Islet of Langerhans (tissue), 1 donor: ENCODE results near the gene CARNS1.
"Not testable (repeated sequence)": the region's sequence is repeated elsewhere in the genome, so short reads cannot be mapped to it uniquely, and the experiment has no call there.

Experiments
- FAIRE-seq: peaks from one replicate; lab custom pipeline; 2011; peaks lifted over from hg19 to GRCh38; lab: Jason Lieb, UNC

Gene CARNS1

DNA sequence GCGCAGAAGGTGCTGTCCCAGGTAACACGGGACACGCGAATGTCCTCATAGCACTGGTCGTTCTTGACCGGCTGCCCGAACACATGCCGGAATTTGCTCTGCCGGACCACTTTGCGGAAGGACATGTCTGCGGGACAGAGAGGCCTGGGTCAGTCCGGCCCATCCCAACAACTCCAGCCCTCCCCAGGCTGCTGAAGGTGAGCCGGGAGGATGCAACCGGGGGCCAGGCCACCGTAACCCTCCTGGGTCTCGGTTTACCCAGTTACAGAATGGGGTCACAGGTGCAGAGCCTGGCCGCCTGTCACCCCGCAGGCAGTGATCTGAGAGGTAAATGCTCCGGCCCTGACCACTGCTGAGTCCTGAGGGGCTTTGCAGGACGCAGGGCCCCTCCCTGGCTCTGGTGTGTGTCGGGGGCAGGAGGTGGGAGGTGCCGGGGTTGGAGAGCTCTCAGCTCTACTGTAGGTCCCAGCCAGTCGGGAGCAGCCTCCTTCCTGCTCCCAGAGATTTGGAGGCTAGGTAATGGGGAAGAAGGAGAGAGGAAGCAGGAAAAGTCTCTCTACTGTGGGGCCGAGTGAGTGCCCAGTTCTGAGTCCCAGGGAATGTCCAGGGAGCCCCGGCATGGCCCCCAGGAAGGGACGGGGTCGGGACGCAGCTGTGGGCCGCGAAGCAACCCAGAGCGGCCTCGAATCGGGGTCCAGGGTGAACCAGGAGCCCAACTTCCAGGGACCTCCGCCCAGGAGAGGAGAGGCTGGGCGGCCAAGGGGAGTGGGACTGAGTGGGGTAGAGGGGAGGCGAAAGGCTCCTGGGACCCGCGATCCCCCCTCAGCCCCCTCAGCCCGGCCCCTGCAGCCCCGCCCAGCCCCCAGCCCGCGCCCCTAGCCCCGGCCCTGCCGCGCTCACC is 27.3 kb downstream of the CARNS1 start:
- FAIRE-seq: no peak

DNA sequence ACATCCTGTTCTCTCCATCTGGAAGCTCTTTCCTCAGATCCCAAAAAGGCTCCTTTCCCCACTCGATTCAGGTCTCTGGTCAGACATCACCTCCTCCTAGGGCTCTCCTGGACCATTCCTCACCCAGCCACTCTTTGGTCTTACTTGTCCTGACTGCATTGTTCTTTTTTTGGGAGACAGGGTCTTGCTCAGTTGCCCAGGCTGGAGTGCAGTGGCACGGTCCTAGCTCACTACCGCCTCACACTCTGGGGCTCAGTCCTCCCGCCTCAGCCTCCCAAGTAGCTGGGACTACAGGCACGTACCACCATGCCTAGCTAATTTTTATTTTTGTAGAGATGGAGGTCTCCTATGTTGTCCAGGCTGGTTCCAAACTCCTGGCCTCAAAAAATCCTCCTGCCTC is 30.0 kb downstream of the CARNS1 start:
- FAIRE-seq: no peak

DNA sequence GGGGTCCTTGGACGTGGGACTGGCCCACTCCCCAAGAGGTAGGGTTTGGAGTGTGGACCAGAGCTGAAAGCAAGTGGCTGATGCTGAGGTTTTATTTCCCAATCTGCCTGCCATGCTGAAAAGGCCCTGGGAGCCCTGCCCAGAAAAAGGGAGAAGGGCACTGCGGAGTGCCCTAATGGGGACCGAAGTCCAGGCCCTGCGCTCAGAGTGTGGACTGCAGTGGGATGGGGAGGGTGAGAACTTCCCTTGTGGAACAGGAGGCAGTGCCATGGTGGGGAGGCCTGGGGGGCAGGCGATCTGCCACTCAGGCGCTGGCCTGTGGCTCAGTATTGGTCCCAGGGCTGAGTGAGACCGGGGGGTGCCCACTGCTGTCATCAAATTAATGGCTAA is 32.7 kb downstream of the CARNS1 start:
- FAIRE-seq: no peak

DNA sequence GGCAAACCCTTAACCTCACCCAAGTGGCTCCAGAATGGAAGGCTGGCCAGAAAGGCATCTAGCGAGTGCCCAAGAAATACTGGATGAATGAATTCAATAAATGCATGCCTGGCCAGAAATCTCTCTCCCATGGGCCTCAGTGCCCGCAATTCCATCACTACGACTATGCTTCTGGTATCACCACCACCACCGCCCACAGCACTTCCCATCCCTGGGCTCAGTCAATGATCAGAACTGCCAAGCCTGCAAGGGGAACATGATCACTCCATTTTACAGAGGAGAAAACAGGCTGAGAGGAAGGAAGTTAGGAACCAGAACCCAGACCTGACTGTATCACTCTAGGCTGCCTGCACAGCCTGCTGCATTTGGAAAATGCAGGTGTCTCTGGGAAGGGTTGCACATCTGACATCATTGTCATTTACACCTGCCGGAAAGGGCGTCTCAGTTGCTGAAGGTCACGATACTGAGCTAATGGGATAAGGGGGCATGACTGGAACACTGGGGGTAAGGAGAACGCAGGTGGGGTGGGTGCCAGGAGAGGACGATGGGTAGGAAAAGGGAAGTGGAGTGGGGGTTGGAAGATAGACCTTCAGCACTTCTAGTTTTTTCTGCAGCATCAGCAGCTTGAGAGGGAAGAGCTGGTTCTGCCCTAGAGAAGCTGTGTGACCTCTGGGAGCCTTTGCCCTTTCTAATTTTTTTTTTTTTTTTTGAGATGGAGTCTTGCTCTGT is 33.8 kb downstream of the CARNS1 start:
- no peak for FAIRE-seq

DNA sequence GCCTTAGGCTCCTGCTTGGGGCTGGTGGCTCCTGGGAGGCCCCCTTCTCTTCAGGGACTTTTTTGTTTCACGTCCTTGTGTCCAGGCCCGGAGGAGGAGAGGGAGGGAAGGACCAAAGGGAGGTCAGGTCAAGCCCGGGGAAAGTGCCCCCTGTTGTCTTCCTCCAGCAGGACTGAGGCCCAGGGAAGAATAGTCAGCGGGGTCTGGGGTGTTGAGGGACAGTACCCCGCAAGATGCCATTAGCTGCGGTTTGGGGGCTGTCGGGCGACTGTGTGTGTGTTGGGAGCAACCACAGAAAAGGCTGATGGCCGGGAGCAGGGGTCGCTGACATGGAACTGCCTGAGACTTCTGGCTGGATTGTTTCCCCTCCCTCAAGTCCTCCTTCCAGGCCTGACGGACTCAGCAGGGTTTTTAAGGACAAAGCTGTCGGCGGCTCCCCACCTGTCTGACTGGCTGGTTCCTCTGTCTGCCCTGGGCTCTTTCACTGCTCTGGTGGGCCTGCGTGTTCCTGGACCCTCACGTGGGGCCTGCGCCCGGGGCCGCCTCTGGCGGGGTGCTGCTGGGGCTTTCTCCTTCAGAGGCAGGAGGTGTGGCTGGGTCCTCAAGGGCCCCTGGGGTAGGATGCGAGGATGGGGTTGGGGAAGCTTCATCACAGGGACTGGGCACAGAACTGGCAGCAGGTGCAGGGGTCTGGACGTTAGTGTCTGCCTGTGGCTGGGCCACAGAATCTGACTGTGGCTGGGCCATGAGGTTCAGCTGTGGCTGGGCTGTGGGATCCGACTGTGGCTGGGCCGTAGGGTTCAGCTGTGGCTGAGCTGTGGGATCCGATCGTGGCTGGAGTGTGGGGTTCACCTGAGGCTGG is 35.5 kb downstream of the CARNS1 start:
- FAIRE-seq: no peak

DNA sequence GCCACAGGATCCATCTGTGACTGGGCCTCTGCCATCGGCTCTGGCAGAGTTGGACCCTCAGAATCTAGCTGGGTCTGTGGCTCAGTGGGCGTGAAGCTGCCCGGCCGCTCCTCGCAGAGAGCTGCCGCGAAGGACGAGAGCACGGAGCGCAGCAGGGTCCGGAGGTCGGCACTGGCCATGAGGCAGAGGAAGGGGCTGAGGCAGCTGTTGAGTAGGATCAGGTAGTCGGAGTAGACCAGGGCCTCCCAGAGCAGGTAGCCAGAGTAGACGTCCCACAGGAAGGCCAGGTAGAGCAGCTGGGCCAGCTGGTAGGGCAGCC is 36.1 kb downstream of the CARNS1 start:
- no peak for FAIRE-seq

DNA sequence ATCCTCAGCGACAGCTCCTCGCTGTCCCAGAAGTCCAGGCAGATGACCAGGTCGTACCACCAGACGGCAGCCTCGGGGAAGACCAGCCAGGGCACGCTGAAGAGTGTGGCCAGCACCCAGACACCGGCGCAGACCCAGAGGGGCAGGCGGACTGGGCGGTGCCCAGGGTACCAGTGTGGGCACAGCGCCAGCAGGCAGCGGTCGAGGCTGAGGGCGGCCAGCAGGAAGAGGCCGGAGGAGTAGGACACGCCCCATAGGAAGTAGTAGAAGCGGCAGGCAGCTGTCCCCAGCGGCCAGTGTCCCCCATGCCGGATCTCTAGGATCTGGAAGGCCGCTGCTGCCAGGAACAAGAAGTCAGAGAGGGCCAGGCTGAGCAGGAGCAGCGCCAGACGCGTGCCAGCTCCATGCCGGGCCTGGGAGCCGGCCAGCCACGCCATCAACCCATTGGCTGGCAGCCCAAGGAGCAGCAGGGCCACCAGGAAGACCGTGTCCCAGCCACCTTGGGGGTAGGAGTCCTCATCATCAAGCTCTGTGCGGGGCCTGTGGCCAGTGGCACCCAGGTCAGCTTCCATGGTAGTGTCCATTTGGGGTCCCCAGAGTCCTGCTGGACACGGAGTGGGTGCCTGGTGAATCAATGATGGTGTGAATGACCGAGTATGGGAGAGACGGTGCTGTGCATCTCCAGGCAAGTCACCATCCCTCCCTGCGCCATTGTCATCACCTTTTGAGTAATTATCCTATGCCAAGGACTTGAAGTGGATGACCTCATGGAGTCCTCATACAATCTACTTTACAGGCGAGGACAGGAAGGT is 36.9 kb downstream of the CARNS1 start, which contains the start of gene GPR152:
Gene GPR152, minus strand, starts transcription at position 589 of the 812 bp plus-strand sequence. Its CDS starts 5 bp downstream, at position 584.
- no peak for FAIRE-seq

DNA sequence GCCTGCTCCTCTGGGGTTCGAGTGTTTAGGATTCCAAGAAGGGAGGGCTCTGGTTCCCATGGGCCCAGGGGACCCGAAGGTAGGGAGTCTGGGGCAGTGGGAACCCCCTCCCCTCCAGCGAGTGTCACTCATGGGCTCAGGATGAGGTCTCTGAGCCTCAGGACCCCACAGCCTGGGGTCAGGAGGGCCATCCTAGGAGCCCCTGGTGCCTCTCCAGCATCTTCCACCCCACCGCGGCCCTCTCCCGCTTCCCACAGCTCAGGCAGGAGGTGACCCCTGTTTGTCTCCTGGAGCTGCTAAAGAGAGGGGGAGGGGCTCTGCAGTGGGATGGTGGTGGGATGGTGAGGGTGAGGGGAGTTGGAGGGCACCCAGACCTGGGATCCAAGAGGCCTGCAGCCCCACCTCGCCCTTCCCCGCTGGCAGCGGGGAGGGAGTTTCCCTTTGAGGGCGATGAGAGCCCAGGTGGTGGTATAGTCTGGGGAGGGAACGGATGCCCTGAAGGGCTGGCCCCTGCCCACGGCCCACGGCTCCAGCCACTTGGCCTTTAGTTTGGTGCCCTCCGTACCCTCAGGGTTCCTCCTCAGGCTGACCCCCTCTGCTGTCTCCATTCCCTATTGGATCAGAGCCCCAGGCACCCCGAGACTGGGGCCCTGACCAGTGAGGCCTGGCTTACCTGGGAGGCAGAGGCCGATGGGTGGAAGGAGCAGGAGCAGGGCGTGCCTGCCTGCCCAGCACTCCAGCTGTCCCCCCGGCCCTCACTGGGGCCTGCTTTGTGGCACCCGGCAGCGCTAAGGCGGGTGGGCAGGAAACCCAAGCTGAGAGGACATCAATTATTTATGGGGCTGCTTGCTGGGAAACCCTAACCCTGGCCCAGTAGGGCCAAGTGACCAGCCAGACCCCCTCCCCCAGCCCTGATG is 38.6 kb downstream of the CARNS1 start:
- no peak for FAIRE-seq

DNA sequence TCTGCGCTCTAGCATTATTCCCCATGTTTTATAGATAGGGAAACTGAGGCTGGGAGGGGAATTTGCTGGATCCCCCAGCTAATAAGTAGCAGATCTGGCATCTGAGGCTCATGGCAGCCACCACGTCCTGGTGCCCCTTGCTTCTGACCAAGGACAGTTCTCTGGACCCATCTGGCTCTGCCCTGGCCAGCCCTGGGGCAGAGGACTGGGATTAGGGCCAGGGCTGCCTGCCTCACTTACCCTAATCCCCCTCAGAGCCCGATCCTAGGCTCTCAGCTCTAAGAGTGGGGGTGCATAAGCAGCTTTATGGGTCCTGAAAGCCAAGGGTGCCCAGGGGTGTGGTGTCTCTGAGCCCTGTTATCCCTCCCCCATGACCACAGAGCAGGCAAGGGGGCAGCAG is 39.6 kb downstream of the CARNS1 start, which contains the start of gene CABP4:
Gene CABP4, plus strand, starts transcription at position 301 of the 400 bp plus-strand sequence. Its CDS starts 70 bp downstream, at position 371.
- FAIRE-seq: no peak

DNA sequence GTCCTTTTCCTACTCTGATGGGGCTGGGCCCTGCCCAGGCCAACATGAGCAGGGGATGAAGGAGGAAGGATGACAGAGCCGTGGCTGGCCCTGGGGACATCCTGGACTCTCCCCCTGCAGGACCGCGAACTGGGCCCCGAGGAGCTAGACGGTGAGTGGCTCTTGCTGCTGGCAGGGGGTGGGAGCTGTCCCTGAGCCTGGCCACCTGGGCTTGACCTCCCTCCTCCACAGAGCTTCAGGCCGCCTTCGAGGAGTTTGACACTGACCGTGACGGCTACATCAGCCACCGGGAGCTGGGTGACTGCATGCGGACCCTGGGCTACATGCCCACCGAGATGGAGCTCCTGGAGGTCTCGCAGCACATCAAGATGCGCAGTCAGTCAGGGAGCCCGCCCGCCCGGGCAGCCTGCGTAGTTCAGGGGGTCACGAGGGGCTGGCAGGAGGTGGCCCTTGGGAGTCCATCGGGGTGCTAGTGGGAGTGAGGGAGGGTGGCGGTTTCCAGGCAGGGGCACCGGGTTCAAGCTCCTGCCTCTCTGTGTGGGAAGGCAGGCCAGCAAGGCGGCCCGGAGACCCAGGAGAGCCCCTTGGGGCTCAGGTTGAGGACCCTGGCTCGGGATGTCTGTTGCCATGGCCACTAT is 40.7 kb downstream of the CARNS1 start:
- no peak for FAIRE-seq

DNA sequence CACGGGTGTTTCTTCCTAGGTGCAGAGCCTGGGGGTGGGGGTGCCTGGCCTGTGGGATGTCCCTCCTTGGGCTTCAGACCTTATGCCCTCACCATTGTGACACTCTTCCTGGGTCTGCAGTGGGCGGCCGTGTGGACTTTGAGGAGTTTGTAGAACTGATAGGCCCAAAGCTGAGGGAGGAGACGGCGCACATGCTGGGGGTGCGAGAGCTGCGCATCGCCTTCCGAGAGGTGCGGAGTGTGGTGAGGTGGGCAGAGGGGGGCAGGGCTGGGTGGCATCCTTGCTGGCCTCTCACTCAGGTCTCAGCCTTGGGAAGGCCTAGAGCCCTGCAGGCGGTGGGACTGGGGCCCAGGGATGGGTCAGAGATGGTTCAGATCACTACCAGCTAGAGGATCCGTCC is 42.0 kb downstream of the CARNS1 start:
- no peak for FAIRE-seq

DNA sequence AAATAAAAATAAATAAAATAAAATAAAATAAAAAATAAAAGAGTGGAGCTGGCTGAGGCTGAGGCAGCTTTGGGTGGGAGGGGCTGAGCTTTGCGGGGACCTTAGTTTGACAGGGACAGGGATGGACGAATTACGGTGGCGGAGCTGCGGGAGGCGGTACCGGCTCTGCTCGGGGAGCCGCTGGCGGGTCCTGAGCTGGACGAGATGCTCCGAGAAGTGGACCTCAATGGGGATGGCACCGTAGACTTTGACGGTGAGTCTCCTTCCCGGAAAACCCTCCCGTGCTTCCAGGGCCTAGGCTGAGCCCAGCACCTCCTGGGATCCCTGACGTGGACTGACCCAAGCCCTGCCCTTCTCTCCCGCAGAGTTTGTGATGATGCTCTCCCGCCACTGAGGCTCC is 42.8 kb downstream of the CARNS1 start:
- no peak for FAIRE-seq

DNA sequence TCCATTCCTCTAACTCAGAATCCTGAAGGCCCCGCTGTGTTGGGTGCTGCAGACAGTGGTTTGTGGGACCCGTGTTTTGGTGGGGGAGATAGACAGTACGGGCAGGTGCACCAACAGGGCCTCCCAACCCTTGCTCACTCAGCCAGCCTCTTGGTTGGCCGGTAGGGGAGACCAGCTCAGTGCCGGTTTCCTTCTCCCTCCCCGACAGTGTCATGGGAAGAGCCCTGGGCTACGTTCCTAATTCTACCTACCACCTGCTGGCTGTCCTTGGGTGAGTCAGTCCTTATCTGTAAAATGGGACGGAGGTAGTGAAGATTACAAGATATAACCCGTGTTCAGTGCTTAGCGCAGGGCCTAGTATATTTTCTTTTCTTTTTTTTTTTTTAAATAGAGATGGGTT is 47.7 kb downstream of the CARNS1 start:
- no peak for FAIRE-seq

DNA sequence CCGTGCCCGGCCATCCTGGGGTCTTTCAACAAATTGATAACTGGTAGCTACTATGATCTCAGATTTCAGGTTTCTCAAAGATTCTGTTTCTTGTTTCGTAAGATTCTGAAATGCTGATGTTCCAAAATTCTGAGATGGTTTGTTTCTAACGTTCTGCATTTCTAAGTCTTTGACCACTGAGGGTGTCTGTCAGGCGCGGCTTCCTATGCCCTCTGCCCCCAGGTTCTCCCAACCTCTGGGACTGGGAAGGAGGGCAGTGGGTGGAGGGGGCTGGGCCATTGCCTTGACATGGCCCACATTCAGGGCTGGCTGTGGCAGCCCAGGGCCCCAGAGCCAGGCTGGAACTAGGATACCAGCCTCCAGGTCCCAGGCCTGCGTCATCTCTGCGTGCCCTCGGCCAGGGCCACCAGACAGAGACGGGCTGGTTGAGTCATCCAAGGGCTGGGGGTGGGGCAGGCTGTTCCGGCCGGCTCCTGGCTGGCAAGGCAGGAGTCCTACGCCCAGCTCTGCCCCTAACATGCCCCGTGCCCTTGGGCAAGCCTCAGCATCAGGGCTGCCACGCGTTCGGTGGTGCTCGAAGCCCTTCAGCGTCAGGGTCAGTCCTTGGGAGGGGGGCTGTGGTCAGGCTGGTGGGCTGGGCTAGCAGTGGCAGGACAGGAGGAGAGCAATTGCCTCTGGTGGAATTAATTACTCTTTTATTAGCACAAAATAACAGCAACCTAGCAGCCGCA is 48.4 kb downstream of the CARNS1 start:
- no peak for FAIRE-seq

DNA sequence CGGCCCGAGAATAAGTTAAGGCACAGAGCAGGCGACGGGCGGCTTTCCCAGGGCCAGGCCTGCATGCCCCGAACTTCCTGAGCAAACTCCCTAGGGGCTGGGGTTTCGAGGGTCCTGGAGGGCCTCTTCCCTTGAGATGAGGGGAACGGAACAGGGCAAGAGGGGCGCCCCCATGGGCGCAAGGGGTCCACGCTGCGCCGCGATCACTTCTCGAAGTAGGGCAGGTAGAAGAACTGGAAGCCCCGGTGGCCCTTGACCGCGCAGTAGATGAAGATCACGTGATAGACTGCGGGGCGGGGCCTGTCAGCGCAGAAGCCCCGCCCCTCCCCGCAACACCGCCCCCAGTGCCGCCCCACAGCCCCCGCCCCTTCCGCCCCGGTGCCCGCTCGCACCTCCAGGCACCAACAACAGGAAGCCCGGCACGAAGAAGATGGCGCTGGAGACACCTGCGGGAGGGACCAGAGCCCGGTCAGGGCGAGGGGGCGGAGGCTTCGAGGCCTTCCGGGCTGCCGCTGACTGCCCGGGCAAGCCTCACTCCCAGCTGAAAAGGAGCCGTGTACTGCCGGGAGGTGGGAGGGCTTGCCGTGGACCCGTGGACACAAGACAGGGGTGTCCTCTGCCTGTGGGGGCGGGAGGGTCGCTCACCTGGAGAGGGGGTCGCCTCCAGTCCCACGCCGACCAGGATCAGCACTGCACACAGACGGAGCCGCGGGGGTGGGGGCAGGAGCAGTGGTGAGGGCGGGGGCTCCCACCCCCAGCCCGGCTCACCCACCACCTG is 49.1 kb downstream of the CARNS1 start:
- no peak for FAIRE-seq

DNA sequence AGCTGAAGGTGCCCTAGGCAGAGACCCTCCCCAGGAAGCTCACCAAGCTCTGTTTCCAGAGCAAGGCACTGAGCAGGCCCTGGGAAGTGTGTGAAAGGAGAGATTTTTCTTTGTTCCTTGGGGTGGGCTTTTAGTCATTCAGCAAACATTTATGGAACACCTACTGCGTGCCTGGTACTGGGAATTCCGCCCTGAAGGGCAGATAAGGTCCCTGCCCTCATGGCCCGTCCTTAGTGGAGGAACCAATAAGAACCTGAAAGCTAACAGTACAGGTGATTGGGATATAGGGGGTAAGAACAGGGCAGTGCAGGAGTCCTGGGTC is 49.7 kb downstream of the CARNS1 start:
- FAIRE-seq: no peak

DNA sequence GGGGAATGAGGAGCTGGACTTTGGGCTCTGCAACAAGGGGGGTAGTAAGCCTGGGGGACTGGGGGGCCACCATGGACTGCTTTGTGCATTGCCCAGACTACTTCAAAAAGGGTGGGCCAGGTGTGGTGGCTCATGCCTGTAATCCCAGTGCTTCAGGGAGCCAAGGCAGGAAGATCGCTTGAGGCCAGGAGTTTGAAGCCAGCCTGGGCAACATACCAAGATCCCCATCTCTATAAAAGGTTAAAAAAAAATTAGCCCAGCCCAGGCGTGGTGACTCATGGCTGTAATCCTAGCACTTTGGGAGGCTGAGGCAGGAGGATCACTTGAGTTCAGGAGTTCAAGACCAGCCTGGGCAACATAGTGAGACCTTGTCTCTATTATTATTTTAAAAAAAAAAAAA is 50.1 kb downstream of the CARNS1 start:
- FAIRE-seq: not testable (repeated sequence)

DNA sequence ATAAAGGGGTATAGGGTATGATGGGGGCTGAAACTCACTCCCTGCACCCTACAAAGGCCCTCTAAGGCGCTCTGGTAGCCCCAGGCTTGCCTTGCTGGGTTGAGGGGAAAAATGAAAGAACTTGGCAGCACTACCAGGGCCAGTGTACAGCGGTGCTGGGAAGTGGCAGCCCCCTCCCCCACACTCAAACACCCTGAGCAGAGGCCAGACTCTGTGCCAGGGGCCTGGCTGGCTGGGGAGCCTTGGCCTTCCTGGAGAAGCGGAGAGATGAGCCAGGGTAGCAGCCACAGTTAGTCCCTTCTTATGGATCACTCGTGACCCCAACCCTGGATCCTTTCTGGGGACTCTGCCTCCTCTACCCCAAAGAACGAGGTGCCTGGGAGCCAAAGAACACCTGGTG is 50.9 kb downstream of the CARNS1 start:
- no peak for FAIRE-seq
